Suprapubic skin (tissue), 3 donors: ENCODE data around the gene CLDND2.

Source experiments
- POLR2A ChIP-seq, 2 donors: fragments of 450-650 bp; IDR thresholded peaks; one replicate each; pipeline ENCODE4 v1.6.1; 2017; ENCODE audit warnings: antibody characterized with exemption in 2 of 2, mild to moderate bottlenecking in 2 of 2, moderate library complexity in 2 of 2
- TF ChIP-seq, protein P1 (sequence below), 2 donors: fragments of 200-600 bp in 1 of 2; fragments of 450-650 bp in 1 of 2; sonication (generic) in 1 of 2; IDR thresholded peaks; one replicate each; pipeline ENCODE4 v1.5.1; 2016 to 2019; ENCODE audit warnings: antibody characterized with exemption in 2 of 2, mild to moderate bottlenecking in 1 of 2, moderate library complexity in 1 of 2

DNA sequence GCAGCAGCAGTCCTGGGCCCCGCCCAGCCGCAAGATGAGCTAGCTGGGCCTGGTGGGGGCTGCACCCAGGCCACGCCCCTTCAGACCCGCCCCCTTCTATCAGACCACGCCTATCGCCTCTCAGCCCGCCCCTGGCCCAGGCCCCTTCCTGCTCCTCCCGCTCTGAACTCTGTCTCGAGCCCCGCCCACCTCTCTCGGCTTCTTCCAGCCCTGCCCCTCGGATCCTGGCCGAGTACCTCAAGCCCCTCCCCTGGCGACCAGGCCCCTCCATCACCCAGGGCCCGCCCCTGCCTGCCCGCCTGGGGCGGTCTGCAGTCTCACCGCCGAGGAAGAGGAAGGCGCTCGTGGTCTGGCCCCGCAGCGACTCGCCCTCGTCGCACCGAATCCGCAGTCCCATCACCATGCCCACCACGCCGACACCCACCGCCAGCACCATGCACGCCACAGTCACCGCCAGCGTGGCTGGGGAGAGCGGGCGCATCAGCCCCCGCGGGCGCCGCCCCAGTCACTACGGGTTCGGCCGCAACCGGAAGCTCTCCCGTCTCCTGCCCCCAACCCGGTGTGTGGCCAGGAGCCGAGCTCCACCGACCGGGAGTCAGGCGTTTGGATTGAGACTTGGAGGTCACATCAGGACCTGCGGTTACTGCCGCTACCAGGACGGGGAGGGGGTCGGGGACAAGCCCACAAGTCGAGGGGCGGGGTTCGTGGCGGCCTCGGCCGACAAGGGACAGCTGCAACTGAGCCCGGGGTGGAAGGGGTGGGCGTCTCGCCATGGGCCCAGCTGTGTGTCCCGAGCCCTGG lies 1.0 kb downstream of the CLDND2 start:
- no peak for TF ChIP-seq POLR2A (IDR thresholded peaks at IDR 0.05)
- TF ChIP-seq, protein P1, sequence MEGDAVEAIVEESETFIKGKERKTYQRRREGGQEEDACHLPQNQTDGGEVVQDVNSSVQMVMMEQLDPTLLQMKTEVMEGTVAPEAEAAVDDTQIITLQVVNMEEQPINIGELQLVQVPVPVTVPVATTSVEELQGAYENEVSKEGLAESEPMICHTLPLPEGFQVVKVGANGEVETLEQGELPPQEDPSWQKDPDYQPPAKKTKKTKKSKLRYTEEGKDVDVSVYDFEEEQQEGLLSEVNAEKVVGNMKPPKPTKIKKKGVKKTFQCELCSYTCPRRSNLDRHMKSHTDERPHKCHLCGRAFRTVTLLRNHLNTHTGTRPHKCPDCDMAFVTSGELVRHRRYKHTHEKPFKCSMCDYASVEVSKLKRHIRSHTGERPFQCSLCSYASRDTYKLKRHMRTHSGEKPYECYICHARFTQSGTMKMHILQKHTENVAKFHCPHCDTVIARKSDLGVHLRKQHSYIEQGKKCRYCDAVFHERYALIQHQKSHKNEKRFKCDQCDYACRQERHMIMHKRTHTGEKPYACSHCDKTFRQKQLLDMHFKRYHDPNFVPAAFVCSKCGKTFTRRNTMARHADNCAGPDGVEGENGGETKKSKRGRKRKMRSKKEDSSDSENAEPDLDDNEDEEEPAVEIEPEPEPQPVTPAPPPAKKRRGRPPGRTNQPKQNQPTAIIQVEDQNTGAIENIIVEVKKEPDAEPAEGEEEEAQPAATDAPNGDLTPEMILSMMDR (IDR thresholded peaks at IDR 0.05): no peak
